ENCODE results near the gene TRIM17. TPM values are rescaled to one million over a fixed set of nuclear protein-coding genes. Genes with fewer than 3 reads are reported as not detected.

The TRIM17 gene
- total RNA-seq, 2 donors from 2014 or later, result 0.56 TPM; not detected in 1

DNA sequence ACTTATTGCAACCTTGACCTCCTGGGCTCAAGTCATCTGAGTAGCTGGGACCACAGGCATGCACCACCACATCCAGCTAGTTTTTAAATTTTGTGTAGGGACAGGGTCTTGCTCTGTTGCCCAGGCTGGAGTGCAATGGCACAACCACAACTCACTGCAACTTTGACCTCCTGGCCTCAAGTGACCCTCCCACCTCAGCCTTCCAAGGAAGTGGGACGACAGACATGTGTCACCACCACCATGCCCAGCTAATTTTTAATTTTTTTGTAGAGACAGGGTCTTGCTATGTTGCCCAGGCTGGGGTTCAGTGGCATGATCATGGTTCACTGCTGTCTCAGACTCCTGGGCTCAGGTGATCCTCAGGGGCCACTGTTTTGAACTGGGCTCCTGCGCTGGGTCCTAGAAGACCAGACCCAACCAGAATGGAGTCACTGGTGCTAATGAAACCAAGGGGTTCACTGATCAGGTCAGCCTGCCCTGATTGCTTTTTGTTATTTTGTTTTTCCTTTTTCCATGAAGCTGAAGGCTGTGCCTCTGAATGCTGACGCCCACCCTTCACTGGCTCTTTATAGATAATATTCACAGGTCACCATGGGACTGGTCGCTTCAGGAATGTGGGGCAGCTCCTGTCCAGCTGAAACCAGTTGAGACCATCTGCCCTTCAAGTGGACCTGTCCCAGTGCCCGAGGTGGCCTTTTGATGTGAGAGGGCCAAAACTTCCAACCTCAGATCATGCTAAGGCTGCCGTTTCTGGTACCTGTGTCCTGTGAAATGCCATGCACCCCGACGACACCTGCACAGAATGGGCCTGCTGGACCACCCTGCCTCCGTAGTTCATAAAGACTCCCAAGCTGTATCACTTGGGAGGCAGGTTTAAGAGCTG, 4.9 kb downstream of the TRIM17 start:
- ATAC-seq (ENCODE audit: insufficient number of reproducible peaks, low FRiP score, low read depth) (no peak), DNase-seq (ENCODE audit: low spot score) (no peak)
- Histone ChIP-seq H3K4me3 (no peak overlapping the region), H3K9me3 (no peaks in the 10 kb centered on the region), H3K27me3 (replicated peaks; ENCODE audit: insufficient read depth) (no peaks in the 10 kb centered on the region), H3K36me3 (no peaks in the 10 kb centered on the region), H3K4me1 (ENCODE audit: control insufficient read depth in 1 of 2, low read depth in 2 of 2) (peaks cover 17 to 25% of the 10 kb centered on the region in 2 donors), H3K27ac (no peak overlapping the region)
- TF ChIP-seq, protein P1, sequence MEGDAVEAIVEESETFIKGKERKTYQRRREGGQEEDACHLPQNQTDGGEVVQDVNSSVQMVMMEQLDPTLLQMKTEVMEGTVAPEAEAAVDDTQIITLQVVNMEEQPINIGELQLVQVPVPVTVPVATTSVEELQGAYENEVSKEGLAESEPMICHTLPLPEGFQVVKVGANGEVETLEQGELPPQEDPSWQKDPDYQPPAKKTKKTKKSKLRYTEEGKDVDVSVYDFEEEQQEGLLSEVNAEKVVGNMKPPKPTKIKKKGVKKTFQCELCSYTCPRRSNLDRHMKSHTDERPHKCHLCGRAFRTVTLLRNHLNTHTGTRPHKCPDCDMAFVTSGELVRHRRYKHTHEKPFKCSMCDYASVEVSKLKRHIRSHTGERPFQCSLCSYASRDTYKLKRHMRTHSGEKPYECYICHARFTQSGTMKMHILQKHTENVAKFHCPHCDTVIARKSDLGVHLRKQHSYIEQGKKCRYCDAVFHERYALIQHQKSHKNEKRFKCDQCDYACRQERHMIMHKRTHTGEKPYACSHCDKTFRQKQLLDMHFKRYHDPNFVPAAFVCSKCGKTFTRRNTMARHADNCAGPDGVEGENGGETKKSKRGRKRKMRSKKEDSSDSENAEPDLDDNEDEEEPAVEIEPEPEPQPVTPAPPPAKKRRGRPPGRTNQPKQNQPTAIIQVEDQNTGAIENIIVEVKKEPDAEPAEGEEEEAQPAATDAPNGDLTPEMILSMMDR (IDR thresholded peaks at IDR 0.05), result no peak

DNA sequence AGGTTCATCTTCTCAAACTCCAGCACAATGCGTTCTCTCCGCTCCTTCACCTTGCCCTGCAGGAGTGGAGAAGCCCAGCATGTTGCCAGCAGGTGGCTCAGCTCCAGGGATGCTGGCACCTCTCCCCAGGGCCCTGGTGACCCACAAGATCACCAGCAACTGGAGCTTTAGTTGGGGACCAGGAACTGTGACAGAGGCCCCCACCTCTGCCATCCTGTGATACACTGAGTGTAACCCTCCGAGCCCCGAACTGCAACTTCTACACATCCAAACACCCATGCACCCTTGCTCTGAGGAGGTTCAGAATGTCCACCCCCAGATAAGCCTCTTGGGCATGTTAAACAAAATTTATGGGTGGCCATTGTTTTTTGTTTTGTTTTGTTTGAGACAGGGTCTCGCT, 5.5 kb downstream of the TRIM17 start:
- no peak overlapping the region for H3K27ac ChIP-seq
- no peak for ATAC-seq (ENCODE audit: insufficient number of reproducible peaks, low FRiP score, low read depth)

DNA sequence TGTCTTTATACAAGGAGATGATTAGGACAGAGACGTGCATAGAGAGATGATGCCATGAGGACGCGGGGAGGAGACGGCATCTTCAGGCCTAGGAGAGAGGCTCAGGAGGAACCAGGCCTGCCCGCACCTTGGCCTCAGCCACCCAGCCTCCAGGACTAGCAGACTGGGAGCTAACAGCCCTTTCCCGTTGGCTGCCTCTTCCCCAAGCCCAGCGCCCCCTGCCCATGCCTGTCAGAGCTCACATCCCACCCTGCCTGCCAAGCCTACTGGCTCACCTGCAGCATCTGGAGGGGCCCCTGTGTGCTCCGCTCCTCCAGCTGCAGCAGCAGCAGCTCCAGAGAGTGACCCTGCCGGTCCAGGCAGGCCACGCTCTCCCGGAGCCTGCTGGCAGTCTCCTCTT, 6.0 kb downstream of the TRIM17 start:
- TF ChIP-seq, protein P1 (IDR thresholded peaks at IDR 0.05), result no peak
- no peaks in the 10 kb centered on the region for H3K27me3 ChIP-seq (replicated peaks; ENCODE audit: insufficient read depth)
- H3K4me1 ChIP-seq (ENCODE audit: control insufficient read depth in 1 of 2, low read depth in 2 of 2), result peaks cover 10 to 16% of the 10 kb centered on the region in 2 donors
- H3K27ac ChIP-seq, result no peak overlapping the region
- no peak overlapping the region for H3K4me3 ChIP-seq
- ATAC-seq (ENCODE audit: insufficient number of reproducible peaks, low FRiP score, low read depth), result no peak
- no peaks in the 10 kb centered on the region for H3K9me3 ChIP-seq
- no peaks in the 10 kb centered on the region for H3K36me3 ChIP-seq
- no peak for DNase-seq (ENCODE audit: low spot score)

More for the DNA sequence above, 5.5 kb downstream of the TRIM17 start:
- Histone ChIP-seq H3K9me3 (no peaks in the 10 kb centered on the region), H3K4me3 (no peak overlapping the region), H3K27me3 (replicated peaks; ENCODE audit: insufficient read depth) (no peaks in the 10 kb centered on the region), H3K36me3 (no peaks in the 10 kb centered on the region), H3K4me1 (ENCODE audit: control insufficient read depth in 1 of 2, low read depth in 2 of 2) (peaks cover 13 to 19% of the 10 kb centered on the region in 2 donors)
- TF ChIP-seq, protein P1 (IDR thresholded peaks at IDR 0.05), result no peak
- DNase-seq (ENCODE audit: low spot score), result no peak

DNA sequence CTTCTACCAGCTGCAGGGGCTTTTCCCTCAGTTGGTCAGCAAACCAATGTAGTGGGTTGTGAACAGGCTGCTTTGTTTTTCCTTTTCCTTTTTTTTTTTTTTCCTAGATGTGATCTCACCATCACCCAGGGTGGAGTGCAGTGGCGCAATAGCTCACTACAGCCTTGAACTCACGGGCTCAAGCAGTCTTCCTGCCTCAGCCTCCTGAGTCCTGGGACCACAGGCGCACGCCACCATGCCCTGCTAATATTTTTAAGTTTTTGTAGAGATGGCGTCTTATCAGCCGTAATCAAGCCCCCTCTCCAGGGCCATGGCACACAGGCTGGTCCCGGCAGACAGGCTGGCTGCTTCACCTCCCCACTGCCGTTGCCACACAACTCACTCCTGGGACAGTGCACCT, 6.6 kb downstream of the TRIM17 start:
- TF ChIP-seq, protein P1 (IDR thresholded peaks at IDR 0.05), result no peak
- no peaks in the 10 kb centered on the region for H3K36me3 ChIP-seq
- no peak for DNase-seq (ENCODE audit: low spot score)
- peaks cover 17 to 22% of the 10 kb centered on the region in 2 donors for H3K4me1 ChIP-seq (ENCODE audit: control insufficient read depth in 1 of 2, low read depth in 2 of 2)
- no peaks in the 10 kb centered on the region for H3K27me3 ChIP-seq (replicated peaks; ENCODE audit: insufficient read depth)
- no peak overlapping the region for H3K4me3 ChIP-seq
- no peak overlapping the region for H3K27ac ChIP-seq
- no peak for ATAC-seq (ENCODE audit: insufficient number of reproducible peaks, low FRiP score, low read depth)
- H3K9me3 ChIP-seq, result no peaks in the 10 kb centered on the region

- H3K4me1 ChIP-seq (ENCODE audit: control insufficient read depth in 1 of 2, low read depth in 2 of 2), result peaks cover 22 to 30% of the 10 kb centered on the region in 2 donors
- H3K36me3 ChIP-seq, result no peaks in the 10 kb centered on the region
- H3K9me3 ChIP-seq, result no peaks in the 10 kb centered on the region
- no peak overlapping the region for H3K4me3 ChIP-seq
- no peaks in the 10 kb centered on the region for H3K27me3 ChIP-seq (replicated peaks; ENCODE audit: insufficient read depth)
- ATAC-seq (ENCODE audit: insufficient number of reproducible peaks, low FRiP score, low read depth) (no peak), DNase-seq (ENCODE audit: low spot score) (no peak)
- no peak overlapping the region for H3K27ac ChIP-seq
- TF ChIP-seq, protein P1 (IDR thresholded peaks at IDR 0.05), result no peak
These were observed 7.5 kb downstream of the TRIM17 start for GRCh38 chr1:228408869-228409805.
